Right lobe of liver (tissue), 6 donors: ENCODE measurements around the gene LRRC9. TPM values are rescaled to one million over a fixed set of nuclear protein-coding genes. Genes with fewer than 3 reads are reported as not detected.

Source experiments
- ATAC-seq, 4 donors: fragments of 200-7000 bp; cut with Tn5 transposase; one replicate each; pipeline ENCODE4 v1.9.1; 2020; ENCODE audit warnings: mild to moderate bottlenecking in 4 of 4, moderate library complexity in 4 of 4
- DNase-seq, 3 donors: peaks; one replicate each; pipeline ENCODE4 v3.0.0-alpha.2; 2020
- H3K27ac ChIP-seq, 3 donors: fragments of 200-600 bp; one replicate each; pipeline ENCODE4 v1.8.0; 2022
- H3K27me3 ChIP-seq, 2 donors: fragments of 200-600 bp; one replicate each; pipeline ENCODE4 v1.8.0; 2022
- H3K36me3 ChIP-seq, 4 donors: fragments of 200-600 bp; sonication (generic) in 1 of 4; one replicate each; pipeline versions ENCODE4 v1.5.1 to v1.8.0; 2017 to 2022; ENCODE audit warnings: control low read depth in 1 of 4
- H3K4me1 ChIP-seq, 4 donors: fragments of 200-600 bp; sonication (generic) in 1 of 4; one replicate each; pipeline versions ENCODE4 v1.5.1 to v1.8.0; 2017 to 2022; ENCODE audit warnings: control low read depth in 1 of 4
- H3K4me3 ChIP-seq, 3 donors: fragments of 200-600 bp; one replicate each; pipeline ENCODE4 v1.8.0; 2022
- H3K9me3 ChIP-seq, 4 donors: fragments of 200-600 bp; sonication (generic) in 1 of 4; one replicate each; pipeline versions ENCODE4 v1.5.1 to v1.8.0; 2017 to 2022; ENCODE audit warnings: control low read depth in 1 of 4
- CTCF ChIP-seq, 4 donors: fragments of 200-600 bp in 3 of 4; fragments of 450-650 bp in 1 of 4; IDR thresholded peaks; one replicate each; pipeline versions ENCODE4 v1.5.1 to v1.8.0; 2016 to 2022; ENCODE audit warnings: antibody characterized with exemption in 4 of 4, mild to moderate bottlenecking in 2 of 4
- POLR2A ChIP-seq: fragments of 450-650 bp; IDR thresholded peaks from one replicate; pipeline ENCODE4 v1.6.1; 2017; ENCODE audit warnings: antibody characterized with exemption, mild to moderate bottlenecking
- WGBS: methylation state at CpG from one replicate; pipeline ENCODE4 v1.1.6; 2018; ENCODE audit warnings: low coverage, low lambda C conversion rate; ENCODE audit not compliant: insufficient coverage; ENCODE audit errors: missing lambda C conversion rate; 5-methylcytosine and 5-hydroxymethylcytosine counted together
- intact Hi-C, 2 donors: fragments of 100-400 bp; cut with DNase I; formaldehyde crosslinking; loops; one replicate each; pipeline versions ENCODE4 v1.11.2 to v1.14.1; 2022
- total RNA-seq, 6 experiments: library from RNA; depleted of rRNA in 2 of 6; stranded (reverse); fragments of >200 nt in 2 of 6; fragmentation: NEBNext Ultra II Directional in 3 of 6; extraction: Animal tissue kit (Norgen Biotek cat#: 25700) in 3 of 6; gene quantifications; one replicate each; pipeline versions ENCODE4 v1.1.0 to v1.2.4, GENCODE V29; 2016 to 2023
- donor health status: DM: no; HTN: yes; CAD: no.
- donor health status: DM: no; HTN: no; CAD: no.
- donor health status: DM: no; HTN: no; CAD: no.
- donor health status: DM: no; HTN: yes; CAD: no.
- donor health status: DM: no; HTN: yes; CAD: no.

LRRC9 gene
- total RNA-seq, 6 experiments from 2014 or later, result 0.15 TPM; not detected in 5

- Histone ChIP-seq H3K4me1 (no peaks in the 10 kb centered on the region), H3K4me3 (no peak overlapping the region), H3K27ac (no peak overlapping the region), H3K36me3 (no peaks in the 10 kb centered on the region), H3K27me3 (no peaks in the 10 kb centered on the region), H3K9me3 (no peaks in the 10 kb centered on the region)
- TF ChIP-seq CTCF (IDR thresholded peaks at IDR 0.05), result no peak
- TF ChIP-seq POLR2A, result no peak
- ATAC-seq, result no peak
- intact Hi-C loops, result no loop called here
- no CpG with 5 or more reads among the region's 3 CpGs for WGBS
- DNase-seq, result no peak
Observed at GRCh38 chr14:60051721-60052221, 131.8 kb downstream of the LRRC9 start.

- Histone ChIP-seq H3K4me3 (no peak overlapping the region), H3K4me1 (no peaks in the 10 kb centered on the region), H3K27me3 (no peaks in the 10 kb centered on the region), H3K36me3 (no peaks in the 10 kb centered on the region), H3K9me3 (no peaks in the 10 kb centered on the region), H3K27ac (no peak overlapping the region)
- TF ChIP-seq POLR2A, result no peak
- TF ChIP-seq CTCF (IDR thresholded peaks at IDR 0.05), result no peak
- DNase-seq (no peak), ATAC-seq (no peak)
- WGBS, result 54% methylated on average over 1 of the region's 1 CpG
- intact Hi-C loops, result no loop called here
Observed at GRCh38 chr14:60058087-60058486, 138.1 kb downstream of the LRRC9 start.

DNA sequence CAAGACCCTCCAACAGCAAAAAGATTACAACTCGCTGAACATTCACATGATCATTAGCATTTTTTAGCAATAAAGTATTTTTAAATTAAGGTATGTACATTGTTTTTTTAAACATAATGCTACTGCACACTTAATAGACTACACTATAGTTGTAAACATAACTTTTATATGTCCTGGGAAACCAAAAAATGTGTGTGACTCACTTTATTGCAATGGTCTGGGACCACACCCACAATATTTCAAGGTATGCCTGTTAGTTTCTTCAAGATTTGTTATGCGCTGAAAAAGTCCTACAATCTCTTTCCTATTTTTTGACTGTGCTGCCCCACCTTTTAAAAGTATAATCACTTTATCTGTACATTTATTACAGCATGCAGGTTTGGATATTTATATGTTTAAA lies 141.4 kb downstream of the LRRC9 start:
- Histone ChIP-seq H3K27ac (no peak overlapping the region), H3K36me3 (no peaks in the 10 kb centered on the region), H3K4me3 (no peak overlapping the region), H3K9me3 (no peaks in the 10 kb centered on the region), H3K4me1 (no peaks in the 10 kb centered on the region), H3K27me3 (no peaks in the 10 kb centered on the region)
- 89% methylated on average over 2 of the region's 2 CpGs for WGBS
- ATAC-seq, result no peak
- TF ChIP-seq CTCF (IDR thresholded peaks at IDR 0.05) (no peak), POLR2A (no peak)
- no peak for DNase-seq
- intact Hi-C loops, result no loop called here

GRCh38 chr14:60064491-60065072 lies 144.6 kb downstream of the LRRC9 start:
- ATAC-seq, result peak; percentile 64 to 77 (median 70)

More at GRCh38 chr14:60064491-60065072, 144.6 kb downstream of the LRRC9 start:
- TF ChIP-seq CTCF (IDR thresholded peaks at IDR 0.05) (peak; percentile 49 to 51 (median 50)), POLR2A (no peak)
- Histone ChIP-seq H3K9me3 (no peaks in the 10 kb centered on the region), H3K27ac (no peak overlapping the region), H3K27me3 (no peaks in the 10 kb centered on the region), H3K36me3 (no peaks in the 10 kb centered on the region), H3K4me3 (no peak overlapping the region), H3K4me1 (no peaks in the 10 kb centered on the region)
- no peak for DNase-seq
- intact Hi-C loops, result no loop called here
